Skeletal muscle cell (primary cell): ENCODE measurements around the gene ENAM.

Experiments used
- DNase-seq: peaks from one replicate; pipeline ENCODE4 v3.0.0-alpha.2; 2010; ENCODE audit warnings: low read depth
- H3K4me3 ChIP-seq: 2 replicates; pipeline ENCODE4 v1.5.1; 2011; ENCODE audit warnings: low read depth, mild to moderate bottlenecking, control low read depth, low read length, moderate library complexity

ENAM gene

GRCh38 chr4:70628444-70628843, at the start of gene ENAM:
Gene ENAM, plus strand, starts transcription at chr4:70628744. Its CDS starts 757 bp downstream, at chr4:70629501.
- no peak within 1 kb of the TSS for H3K4me3 ChIP-seq

GRCh38 chr4:70581980-70582379, 46.6 kb upstream of the ENAM start:
- no peak for DNase-seq
- no peak overlapping the region for H3K4me3 ChIP-seq

More at GRCh38 chr4:70628444-70628843, at the start of gene ENAM:
- DNase-seq, result no peak

GRCh38 chr4:70583952-70584834, 44.4 kb upstream of the ENAM start:
- no peak for DNase-seq
- H3K4me3 ChIP-seq, result no peak overlapping the region

GRCh38 chr4:70586841-70587240, 41.7 kb upstream of the ENAM start:
- no peak for DNase-seq
- H3K4me3 ChIP-seq, result no peak overlapping the region

GRCh38 chr4:70589785-70590184, 38.8 kb upstream of the ENAM start:
- DNase-seq, result no peak
- no peak overlapping the region for H3K4me3 ChIP-seq

- DNase-seq, result no peak
- no peak within 1 kb of the TSS for H3K4me3 ChIP-seq
Measured at GRCh38 chr4:70591955-70592582, 36.5 kb upstream of the ENAM start, which contains the start of gene AMBN. Gene AMBN, plus strand, starts transcription at chr4:70592256. Its CDS starts 103 bp downstream, at chr4:70592359.

- no peak overlapping the region for H3K4me3 ChIP-seq
- DNase-seq, result no peak
Measured at GRCh38 chr4:70594196-70594595, 34.3 kb upstream of the ENAM start.

GRCh38 chr4:70600305-70600704, 28.2 kb upstream of the ENAM start:
- no peak for DNase-seq
- H3K4me3 ChIP-seq, result no peak overlapping the region

- no peak overlapping the region for H3K4me3 ChIP-seq
- peak; percentile 22 for DNase-seq
Measured at GRCh38 chr4:70600977-70601376, 27.6 kb upstream of the ENAM start.

GRCh38 chr4:70601422-70602039, 27.0 kb upstream of the ENAM start:
- peak; percentile 30 for DNase-seq
- no peak overlapping the region for H3K4me3 ChIP-seq

- H3K4me3 ChIP-seq, result no peak overlapping the region
- DNase-seq, result peak; percentile 27
Measured at GRCh38 chr4:70603856-70604255, 24.7 kb upstream of the ENAM start.

GRCh38 chr4:70606459-70606858, 22.1 kb upstream of the ENAM start:
- DNase-seq, result no peak
- no peak overlapping the region for H3K4me3 ChIP-seq

- DNase-seq, result no peak
- no peak overlapping the region for H3K4me3 ChIP-seq
Measured at GRCh38 chr4:70607334-70607853, 21.1 kb upstream of the ENAM start.

- no peak overlapping the region for H3K4me3 ChIP-seq
- no peak for DNase-seq
Measured at GRCh38 chr4:70608324-70608723, 20.2 kb upstream of the ENAM start.

GRCh38 chr4:70613306-70614183, 15.0 kb upstream of the ENAM start:
- no peak overlapping the region for H3K4me3 ChIP-seq
- DNase-seq, result no peak

- no peak for DNase-seq
- H3K4me3 ChIP-seq, result no peak overlapping the region
Measured at GRCh38 chr4:70614184-70614555, 14.4 kb upstream of the ENAM start.

- DNase-seq, result no peak
- H3K4me3 ChIP-seq, result no peak overlapping the region
Measured at GRCh38 chr4:70619288-70619687, 9.3 kb upstream of the ENAM start.

- DNase-seq, result no peak
Measured at GRCh38 chr4:70619778-70620177, 8.8 kb upstream of the ENAM start.

GRCh38 chr4:70623323-70623722, 5.2 kb upstream of the ENAM start:
- DNase-seq, result no peak
- no peak overlapping the region for H3K4me3 ChIP-seq

More at GRCh38 chr4:70619778-70620177, 8.8 kb upstream of the ENAM start:
- H3K4me3 ChIP-seq, result no peak overlapping the region
